K562 (cell line): ENCODE measurements around the gene OR6S1.

Source experiments
- EZH2 ChIP-seq: IDR thresholded peaks from 2 replicates; pipeline ENCODE4 v1.6.1; 2012; ENCODE audit warnings: low read depth, mild to moderate bottlenecking, inconsistent platforms, low read length, borderline replicate concordance
- FOXM1 ChIP-seq, 2 experiments: fragments of 450-650 bp in 1 of 2; sonication (generic) in 1 of 2; formaldehyde crosslinking in 1 of 2; IDR thresholded peaks; 2 replicates each; pipeline versions ENCODE4 v1.6.1 to v1.9.0; 2017 to 2022; ENCODE audit warnings: low read depth in 2 of 2, mild to moderate bottlenecking in 2 of 2, missing genetic modification reagents in 1 of 2, moderate library complexity in 1 of 2
- NCOA6 ChIP-seq: fragments of 450-650 bp; IDR thresholded peaks from 2 replicates; pipeline ENCODE4 v1.6.1; 2017; ENCODE audit warnings: mild to moderate bottlenecking
- POLR2A ChIP-seq: fragments of 450-650 bp; conservative IDR thresholded peaks from 2 replicates; pipeline ENCODE4 v1.6.1; 2016
- RNF219 ChIP-seq: fragments of 250-450 bp; sonication (Bioruptor Pico); IDR thresholded peaks from 2 replicates; pipeline ENCODE4 v1.5.0; 2022; ENCODE audit warnings: mild to moderate bottlenecking
- THRAP3 ChIP-seq: fragments of 450-650 bp; IDR thresholded peaks from 2 replicates; pipeline ENCODE4 v1.6.1; 2016; ENCODE audit warnings: mild to moderate bottlenecking, inconsistent platforms, borderline replicate concordance

GRCh38 chr14:20659336-20659735 lies 17.8 kb upstream of the OR6S1 start:
- TF ChIP-seq FOXM1 (IDR thresholded peaks at IDR 0.05; ENCODE audit: low read depth) (no peak), FOXM1 (CRISPR knock-in tag; IDR thresholded peaks at IDR 0.05; ENCODE audit: low read depth) (no peak), NCOA6 (no peak), RNF219 (CRISPR knock-in tag) (no peak), EZH2 (no peak), THRAP3 (no peak), POLR2A (no peak)
